Hematopoietic multipotent progenitor cell treated with erythropoietin and hydrocortisone succinate and interleukin-3 and kit ligand, for 17 days (in vitro differentiated cells): Measurements from ENCODE around the gene GSTT4.
"Not testable (repeated sequence)": the region's sequence is repeated elsewhere in the genome, so short reads cannot be mapped to it uniquely, and the experiment has no call there.

Experiments used
- DNase-seq: peaks from one replicate; pipeline ENCODE4 v3.0.0-alpha.2; 2015; ENCODE audit warnings: low spot score

The GSTT4 gene

GRCh38 chr22:23952794-23953405, 52.4 kb downstream of the GSTT4 start:
- DNase-seq: not testable (repeated sequence)

DNA sequence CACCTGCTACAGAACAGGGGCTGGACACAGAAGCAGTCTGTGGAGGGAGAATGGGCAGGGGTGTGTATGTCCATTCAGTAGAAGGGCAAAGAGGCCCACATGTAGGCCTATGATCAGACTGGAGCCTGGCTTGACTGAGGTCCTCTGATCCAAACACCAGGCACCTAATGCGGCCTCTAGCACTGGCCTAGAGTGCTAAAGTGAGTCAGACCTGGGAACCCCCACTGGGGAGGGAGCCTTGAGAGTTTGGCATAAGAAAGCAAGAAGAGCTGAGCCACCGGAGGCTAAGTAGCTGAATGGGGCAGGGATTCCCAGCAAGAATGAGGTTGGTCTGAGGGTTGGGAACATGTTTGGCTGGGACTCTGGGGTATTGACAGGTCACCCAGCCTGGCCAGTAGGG, 53.9 kb downstream of the GSTT4 start:
- not testable (repeated sequence) for DNase-seq

GRCh38 chr22:23949764-23950163, 55.5 kb downstream of the GSTT4 start:
- DNase-seq: not testable (repeated sequence)
